HepG2 (cell line): Measurements from ENCODE around the gene SVOP.

Experiments
- CBX2 ChIP-seq, 2 experiments: fragments of 200-600 bp in 1 of 2; sonication (generic); formaldehyde crosslinking in 1 of 2; IDR thresholded peaks; 2 replicates each; pipeline versions ENCODE4 v1.7.0 to v1.8.1; 2018 to 2022; ENCODE audit warnings: low read depth in 2 of 2, low read length in 1 of 2, mild to moderate bottlenecking in 1 of 2, missing genetic modification reagents in 1 of 2
- ELF4 ChIP-seq: sonication (generic); formaldehyde crosslinking; IDR thresholded peaks from 2 replicates; pipeline ENCODE4 v1.5.0; 2020; ENCODE audit warnings: missing genetic modification reagents, mild to moderate bottlenecking, moderate library complexity, borderline replicate concordance
- MBD4 ChIP-seq: IDR thresholded peaks from 2 replicates; pipeline ENCODE4 v1.6.1; 2012; ENCODE audit warnings: low read length, inconsistent platforms, borderline replicate concordance
- MIER2 ChIP-seq: IDR thresholded peaks from 2 replicates; pipeline ENCODE4 v1.6.1; 2016; ENCODE audit warnings: missing biosample characterization, missing genetic modification reagents
- RFX5 ChIP-seq: IDR thresholded peaks from 2 replicates; pipeline ENCODE4 v1.6.1; 2011; ENCODE audit warnings: low read depth, low read length, improper control_type of control experiment
- SETDB1 ChIP-seq: sonication (generic); formaldehyde crosslinking; IDR thresholded peaks from 2 replicates; pipeline ENCODE4 v1.5.1; 2020; ENCODE audit warnings: missing genetic modification reagents, mild to moderate bottlenecking, borderline replicate concordance
- TCF7 ChIP-seq: sonication (generic); IDR thresholded peaks from 2 replicates; pipeline ENCODE4 v1.6.1; 2016; ENCODE audit warnings: antibody characterized with exemption, low read depth
- ZBTB7A ChIP-seq: sonication (generic); formaldehyde crosslinking; IDR thresholded peaks from 2 replicates; pipeline ENCODE4 v1.8.0; 2022; ENCODE audit warnings: mild to moderate bottlenecking, missing genetic modification reagents
- ZNF225 ChIP-seq: sonication (generic); formaldehyde crosslinking; IDR thresholded peaks from 2 replicates; pipeline ENCODE4 v1.4.0; 2020; ENCODE audit warnings: mild to moderate bottlenecking, missing genetic modification reagents
- ZSCAN21 ChIP-seq: sonication (generic); formaldehyde crosslinking; IDR thresholded peaks from 2 replicates; pipeline ENCODE4 v1.8.0; 2022; ENCODE audit warnings: mild to moderate bottlenecking, missing genetic modification reagents, moderate library complexity, borderline replicate concordance
- TF ChIP-seq, protein P1 (sequence below): IDR thresholded peaks from 2 replicates; pipeline ENCODE4 v1.6.1; 2016; ENCODE audit warnings: low read depth, missing genetic modification reagents, missing compliant biosample characterization

DNA sequence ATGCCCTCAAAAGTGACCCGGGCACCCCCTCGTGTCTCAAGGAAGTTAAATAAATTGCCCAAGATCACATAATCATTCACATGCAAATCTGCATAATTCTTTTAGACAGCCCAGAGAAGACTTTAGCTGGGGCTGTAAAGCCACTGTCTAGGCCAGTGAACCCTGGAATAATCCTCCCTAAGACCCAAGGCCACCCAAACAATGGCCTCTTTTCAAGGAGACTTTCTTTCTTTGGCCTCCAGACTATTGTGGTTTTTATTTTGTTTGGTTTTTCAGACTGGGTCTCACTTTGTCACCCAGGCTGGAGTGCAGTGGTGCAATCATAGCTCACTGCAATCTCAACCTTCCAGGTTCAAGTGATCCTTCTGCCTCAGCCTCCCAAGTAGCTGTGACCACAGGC is 10.6 kb downstream of the SVOP start:
- TF ChIP-seq CBX2 (IDR thresholded peaks at IDR 0.05; ENCODE audit: low read depth, low read length) (no peak), CBX2 (CRISPR knock-in tag; IDR thresholded peaks at IDR 0.05; ENCODE audit: low read depth) (no peak), TCF7 (no peak), ZBTB7A (CRISPR knock-in tag) (no peak), SETDB1 (CRISPR knock-in tag) (no peak), ZNF225 (no peak), ELF4 (CRISPR knock-in tag) (no peak), RFX5 (no peak), ZSCAN21 (CRISPR knock-in tag) (no peak), MBD4 (no peak), MIER2 (CRISPR knock-in tag) (no peak)
- TF ChIP-seq, protein P1, sequence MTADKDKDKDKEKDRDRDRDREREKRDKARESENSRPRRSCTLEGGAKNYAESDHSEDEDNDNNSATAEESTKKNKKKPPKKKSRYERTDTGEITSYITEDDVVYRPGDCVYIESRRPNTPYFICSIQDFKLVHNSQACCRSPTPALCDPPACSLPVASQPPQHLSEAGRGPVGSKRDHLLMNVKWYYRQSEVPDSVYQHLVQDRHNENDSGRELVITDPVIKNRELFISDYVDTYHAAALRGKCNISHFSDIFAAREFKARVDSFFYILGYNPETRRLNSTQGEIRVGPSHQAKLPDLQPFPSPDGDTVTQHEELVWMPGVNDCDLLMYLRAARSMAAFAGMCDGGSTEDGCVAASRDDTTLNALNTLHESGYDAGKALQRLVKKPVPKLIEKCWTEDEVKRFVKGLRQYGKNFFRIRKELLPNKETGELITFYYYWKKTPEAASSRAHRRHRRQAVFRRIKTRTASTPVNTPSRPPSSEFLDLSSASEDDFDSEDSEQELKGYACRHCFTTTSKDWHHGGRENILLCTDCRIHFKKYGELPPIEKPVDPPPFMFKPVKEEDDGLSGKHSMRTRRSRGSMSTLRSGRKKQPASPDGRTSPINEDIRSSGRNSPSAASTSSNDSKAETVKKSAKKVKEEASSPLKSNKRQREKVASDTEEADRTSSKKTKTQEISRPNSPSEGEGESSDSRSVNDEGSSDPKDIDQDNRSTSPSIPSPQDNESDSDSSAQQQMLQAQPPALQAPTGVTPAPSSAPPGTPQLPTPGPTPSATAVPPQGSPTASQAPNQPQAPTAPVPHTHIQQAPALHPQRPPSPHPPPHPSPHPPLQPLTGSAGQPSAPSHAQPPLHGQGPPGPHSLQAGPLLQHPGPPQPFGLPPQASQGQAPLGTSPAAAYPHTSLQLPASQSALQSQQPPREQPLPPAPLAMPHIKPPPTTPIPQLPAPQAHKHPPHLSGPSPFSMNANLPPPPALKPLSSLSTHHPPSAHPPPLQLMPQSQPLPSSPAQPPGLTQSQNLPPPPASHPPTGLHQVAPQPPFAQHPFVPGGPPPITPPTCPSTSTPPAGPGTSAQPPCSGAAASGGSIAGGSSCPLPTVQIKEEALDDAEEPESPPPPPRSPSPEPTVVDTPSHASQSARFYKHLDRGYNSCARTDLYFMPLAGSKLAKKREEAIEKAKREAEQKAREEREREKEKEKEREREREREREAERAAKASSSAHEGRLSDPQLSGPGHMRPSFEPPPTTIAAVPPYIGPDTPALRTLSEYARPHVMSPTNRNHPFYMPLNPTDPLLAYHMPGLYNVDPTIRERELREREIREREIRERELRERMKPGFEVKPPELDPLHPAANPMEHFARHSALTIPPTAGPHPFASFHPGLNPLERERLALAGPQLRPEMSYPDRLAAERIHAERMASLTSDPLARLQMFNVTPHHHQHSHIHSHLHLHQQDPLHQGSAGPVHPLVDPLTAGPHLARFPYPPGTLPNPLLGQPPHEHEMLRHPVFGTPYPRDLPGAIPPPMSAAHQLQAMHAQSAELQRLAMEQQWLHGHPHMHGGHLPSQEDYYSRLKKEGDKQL (CRISPR knock-in tag): no peak
